D341Med (cell line): ENCODE data around the gene MARCHF3.
"Not testable (repeated sequence)": the region's sequence is repeated elsewhere in the genome, so short reads cannot be mapped to it uniquely, and the experiment has no call there.

Experiments used
- DNase-seq: peaks from one replicate; pipeline ENCODE4 v3.0.0; 2012; ENCODE audit warnings: low spot score

The MARCHF3 gene

GRCh38 chr5:126953640-126954039, 76.7 kb downstream of the MARCHF3 start:
- DNase-seq: no peak

GRCh38 chr5:126949475-126949874, 80.9 kb downstream of the MARCHF3 start:
- DNase-seq: no peak

GRCh38 chr5:126948453-126948852, 81.9 kb downstream of the MARCHF3 start:
- DNase-seq: no peak

- no peak for DNase-seq
These were observed 82.4 kb downstream of the MARCHF3 start for GRCh38 chr5:126948011-126948355.

- no peak for DNase-seq
These were observed 83.0 kb downstream of the MARCHF3 start for GRCh38 chr5:126947146-126948010.

GRCh38 chr5:126942908-126943307, 87.5 kb downstream of the MARCHF3 start:
- not testable (repeated sequence) for DNase-seq

- DNase-seq: no peak
These were observed 89.0 kb downstream of the MARCHF3 start for GRCh38 chr5:126941403-126941802.

GRCh38 chr5:126939887-126940286, 90.5 kb downstream of the MARCHF3 start:
- no peak for DNase-seq

- no peak for DNase-seq
These were observed 91.9 kb downstream of the MARCHF3 start for GRCh38 chr5:126938466-126938865.

GRCh38 chr5:126937771-126938170, 92.6 kb downstream of the MARCHF3 start:
- DNase-seq: no peak

GRCh38 chr5:126936775-126937418, 93.5 kb downstream of the MARCHF3 start:
- DNase-seq: no peak

GRCh38 chr5:126931963-126932660, 98.2 kb downstream of the MARCHF3 start:
- no peak for DNase-seq

- no peak for DNase-seq
These were observed 102.3 kb downstream of the MARCHF3 start for GRCh38 chr5:126928041-126928440.

GRCh38 chr5:126927429-126927828, 102.9 kb downstream of the MARCHF3 start:
- no peak for DNase-seq

GRCh38 chr5:126926187-126926586, 104.2 kb downstream of the MARCHF3 start:
- no peak for DNase-seq

- DNase-seq: no peak
These were observed 104.9 kb downstream of the MARCHF3 start for GRCh38 chr5:126925482-126925881.

GRCh38 chr5:126924331-126925033, 105.9 kb downstream of the MARCHF3 start:
- DNase-seq: no peak

- no peak for DNase-seq
These were observed 108.9 kb downstream of the MARCHF3 start for GRCh38 chr5:126921241-126922091.

- no peak for DNase-seq
These were observed 110.1 kb downstream of the MARCHF3 start for GRCh38 chr5:126920291-126920690.

GRCh38 chr5:126919566-126919965, 110.8 kb downstream of the MARCHF3 start:
- no peak for DNase-seq

GRCh38 chr5:126918615-126918957, 111.8 kb downstream of the MARCHF3 start:
- DNase-seq: no peak
